Measurements from ENCODE around the gene PBRM1. TPM values are rescaled to one million over a fixed set of nuclear protein-coding genes. Genes with fewer than 3 reads are reported as not detected.

The PBRM1 gene
- total RNA-seq, 1 donor from 2014 or later: 62.6 TPM

DNA sequence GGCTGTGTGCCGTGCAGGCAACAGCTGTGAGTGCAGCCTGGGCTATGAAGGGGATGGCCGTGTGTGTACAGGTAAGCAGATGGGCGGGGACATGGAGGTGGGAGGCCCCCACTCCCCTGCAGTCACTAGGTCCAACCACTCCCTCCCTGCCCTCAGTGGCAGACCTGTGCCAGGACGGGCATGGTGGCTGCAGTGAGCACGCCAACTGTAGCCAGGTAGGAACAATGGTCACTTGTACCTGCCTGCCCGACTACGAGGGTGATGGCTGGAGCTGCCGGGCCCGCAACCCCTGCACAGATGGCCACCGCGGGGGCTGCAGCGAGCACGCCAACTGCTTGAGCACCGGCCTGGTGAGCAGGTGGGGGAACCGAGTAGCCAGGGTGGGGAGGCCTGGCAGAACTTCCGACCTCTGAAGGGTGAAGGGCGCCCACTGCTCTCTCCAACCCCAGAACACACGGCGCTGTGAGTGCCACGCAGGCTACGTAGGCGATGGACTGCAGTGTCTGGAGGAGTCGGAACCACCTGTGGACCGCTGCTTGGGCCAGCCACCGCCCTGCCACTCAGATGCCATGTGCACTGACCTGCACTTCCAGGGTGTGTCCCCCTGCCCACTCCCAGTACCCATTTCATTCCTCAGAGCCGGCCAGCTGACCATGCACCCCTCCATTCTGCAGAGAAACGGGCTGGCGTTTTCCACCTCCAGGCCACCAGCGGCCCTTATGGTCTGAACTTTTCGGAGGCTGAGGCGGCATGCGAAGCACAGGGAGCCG lies 163.6 kb downstream of the PBRM1 start:
- Histone ChIP-seq H3K9me3 (ENCODE audit: control insufficient read depth in 3 of 3, low read length in 3 of 3) (no peaks in the 10 kb centered on the region), H3K27me3 (ENCODE audit: control insufficient read depth in 3 of 3, insufficient read depth in 3 of 3, low read length in 3 of 3) (no peaks in the 10 kb centered on the region), H3K27ac (ENCODE audit: low read depth, low read length) (no peak overlapping the region), H3K4me1 (ENCODE audit: control insufficient read depth in 3 of 3, insufficient read depth in 3 of 3, low read length in 3 of 3) (peaks cover 13 to 30% (median 23%) of the 10 kb centered on the region in 3 donors), H3K9ac (ENCODE audit: low read depth in 1 of 3, low read length in 3 of 3) (no peak overlapping the region), H3K4me3 (ENCODE audit: low read length in 3 of 3) (no peak overlapping the region), H3K36me3 (ENCODE audit: control insufficient read depth in 3 of 3, insufficient read depth in 3 of 3, low read length in 3 of 3) (peaks cover 3 to 5% (median 3%) of the 10 kb centered on the region in 3 donors)

DNA sequence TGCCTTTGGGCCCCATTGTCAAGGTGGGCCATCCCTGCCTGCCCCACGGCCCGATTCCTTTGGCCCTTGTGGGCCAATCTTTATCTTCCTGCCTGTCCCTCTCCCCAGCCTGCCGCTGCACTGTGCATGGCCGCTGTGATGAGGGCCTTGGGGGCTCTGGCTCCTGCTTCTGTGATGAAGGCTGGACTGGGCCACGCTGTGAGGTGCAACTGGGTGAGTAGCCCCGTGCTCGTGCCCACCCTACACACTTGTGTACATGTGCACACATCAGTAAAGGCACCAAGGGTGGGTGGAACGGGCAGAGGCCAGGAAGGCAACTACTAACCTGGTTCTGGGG lies 164.3 kb downstream of the PBRM1 start:
- no peaks in the 10 kb centered on the region for H3K9me3 ChIP-seq (ENCODE audit: control insufficient read depth in 3 of 3, low read length in 3 of 3)

DNA sequence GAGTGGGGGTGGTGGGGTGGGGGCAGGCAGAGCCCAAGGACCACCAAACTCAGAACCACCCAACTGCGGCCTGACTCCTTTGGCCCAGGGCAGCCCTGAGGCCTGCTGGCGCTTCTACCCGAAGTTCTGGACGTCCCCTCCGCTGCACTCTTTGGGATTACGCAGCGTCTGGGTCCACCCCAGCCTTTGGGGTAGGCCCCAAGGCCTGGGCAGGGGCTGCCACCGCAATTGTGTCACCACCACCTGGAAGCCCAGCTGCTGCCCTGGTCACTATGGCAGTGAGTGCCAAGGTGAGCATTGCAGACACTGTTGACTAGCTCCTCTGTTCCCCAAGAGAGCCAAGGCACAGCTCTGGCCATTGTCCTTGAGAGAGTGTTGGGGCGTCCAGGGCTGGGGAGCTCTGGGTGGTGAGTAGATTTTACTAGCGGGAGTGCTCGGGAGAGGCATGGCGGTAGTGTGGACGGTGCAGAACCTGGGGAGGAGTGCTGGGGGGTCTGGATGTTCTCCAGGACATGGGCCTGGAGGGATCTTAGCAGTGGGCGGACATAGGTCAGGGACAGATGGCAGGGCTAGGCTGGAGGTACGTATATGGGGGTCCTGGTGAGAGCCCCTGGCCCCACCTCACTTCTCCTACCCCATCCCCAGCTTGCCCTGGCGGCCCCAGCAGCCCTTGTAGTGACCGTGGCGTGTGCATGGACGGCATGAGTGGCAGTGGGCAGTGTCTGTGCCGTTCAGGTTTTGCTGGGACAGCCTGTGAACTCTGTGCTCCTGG lies 164.8 kb downstream of the PBRM1 start:
- H3K36me3 ChIP-seq (ENCODE audit: control insufficient read depth in 3 of 3, insufficient read depth in 3 of 3, low read length in 3 of 3): peaks cover 3 to 5% (median 3%) of the 10 kb centered on the region in 3 donors
- H3K27ac ChIP-seq (ENCODE audit: low read depth, low read length): no peak overlapping the region
- H3K27me3 ChIP-seq (ENCODE audit: control insufficient read depth in 3 of 3, insufficient read depth in 3 of 3, low read length in 3 of 3): no peaks in the 10 kb centered on the region
- H3K9ac ChIP-seq (ENCODE audit: low read depth in 1 of 3, low read length in 3 of 3): no peak overlapping the region
- H3K9me3 ChIP-seq (ENCODE audit: control insufficient read depth in 3 of 3, low read length in 3 of 3): no peaks in the 10 kb centered on the region
- no peak overlapping the region for H3K4me3 ChIP-seq (ENCODE audit: low read length in 3 of 3)
- peaks cover 9 to 20% (median 16%) of the 10 kb centered on the region in 3 donors for H3K4me1 ChIP-seq (ENCODE audit: control insufficient read depth in 3 of 3, insufficient read depth in 3 of 3, low read length in 3 of 3)

More for the DNA sequence above, 164.3 kb downstream of the PBRM1 start:
- H3K9ac ChIP-seq (ENCODE audit: low read depth in 1 of 3, low read length in 3 of 3): no peak overlapping the region
- no peak overlapping the region for H3K27ac ChIP-seq (ENCODE audit: low read depth, low read length)
- peaks cover 13 to 25% (median 21%) of the 10 kb centered on the region in 3 donors for H3K4me1 ChIP-seq (ENCODE audit: control insufficient read depth in 3 of 3, insufficient read depth in 3 of 3, low read length in 3 of 3)
- peaks cover 3 to 5% (median 3%) of the 10 kb centered on the region in 3 donors for H3K36me3 ChIP-seq (ENCODE audit: control insufficient read depth in 3 of 3, insufficient read depth in 3 of 3, low read length in 3 of 3)
- H3K4me3 ChIP-seq (ENCODE audit: low read length in 3 of 3): no peak overlapping the region
- no peaks in the 10 kb centered on the region for H3K27me3 ChIP-seq (ENCODE audit: control insufficient read depth in 3 of 3, insufficient read depth in 3 of 3, low read length in 3 of 3)

DNA sequence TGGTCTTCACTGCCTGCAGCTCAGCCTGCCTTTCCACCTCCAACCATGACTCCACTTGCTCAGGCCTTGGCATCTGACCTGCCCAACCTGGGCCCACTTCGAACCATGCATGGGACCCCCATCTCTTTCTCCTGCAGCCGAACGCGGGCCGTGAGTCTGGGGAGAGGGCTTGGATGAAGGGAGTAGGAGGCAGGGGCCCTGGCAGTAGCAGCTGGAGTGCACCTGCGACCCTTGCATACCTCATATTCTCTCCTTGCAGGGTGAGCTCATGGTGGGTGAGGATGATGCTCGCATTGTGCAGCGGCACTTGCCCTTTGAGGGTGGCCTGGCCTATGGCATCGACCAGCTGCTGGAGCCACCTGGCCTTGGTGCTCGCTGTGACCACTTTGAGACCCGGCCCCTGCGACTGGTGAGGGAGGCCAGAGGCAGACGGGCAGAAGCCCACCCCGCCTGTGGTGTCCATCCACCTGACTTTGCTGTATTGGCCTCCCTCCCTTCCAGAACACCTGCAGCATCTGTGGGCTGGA lies 165.5 kb downstream of the PBRM1 start:
- Histone ChIP-seq H3K27me3 (ENCODE audit: control insufficient read depth in 3 of 3, insufficient read depth in 3 of 3, low read length in 3 of 3) (no peaks in the 10 kb centered on the region), H3K9ac (ENCODE audit: low read depth in 1 of 3, low read length in 3 of 3) (no peak overlapping the region), H3K27ac (ENCODE audit: low read depth, low read length) (no peak overlapping the region), H3K9me3 (ENCODE audit: control insufficient read depth in 3 of 3, low read length in 3 of 3) (no peaks in the 10 kb centered on the region), H3K4me3 (ENCODE audit: low read length in 3 of 3) (no peak overlapping the region), H3K36me3 (ENCODE audit: control insufficient read depth in 3 of 3, insufficient read depth in 3 of 3, low read length in 3 of 3) (peaks cover 3 to 5% (median 3%) of the 10 kb centered on the region in 3 donors), H3K4me1 (ENCODE audit: control insufficient read depth in 3 of 3, insufficient read depth in 3 of 3, low read length in 3 of 3) (peaks cover 2 to 13% (median 9%) of the 10 kb centered on the region in 3 donors)

DNA sequence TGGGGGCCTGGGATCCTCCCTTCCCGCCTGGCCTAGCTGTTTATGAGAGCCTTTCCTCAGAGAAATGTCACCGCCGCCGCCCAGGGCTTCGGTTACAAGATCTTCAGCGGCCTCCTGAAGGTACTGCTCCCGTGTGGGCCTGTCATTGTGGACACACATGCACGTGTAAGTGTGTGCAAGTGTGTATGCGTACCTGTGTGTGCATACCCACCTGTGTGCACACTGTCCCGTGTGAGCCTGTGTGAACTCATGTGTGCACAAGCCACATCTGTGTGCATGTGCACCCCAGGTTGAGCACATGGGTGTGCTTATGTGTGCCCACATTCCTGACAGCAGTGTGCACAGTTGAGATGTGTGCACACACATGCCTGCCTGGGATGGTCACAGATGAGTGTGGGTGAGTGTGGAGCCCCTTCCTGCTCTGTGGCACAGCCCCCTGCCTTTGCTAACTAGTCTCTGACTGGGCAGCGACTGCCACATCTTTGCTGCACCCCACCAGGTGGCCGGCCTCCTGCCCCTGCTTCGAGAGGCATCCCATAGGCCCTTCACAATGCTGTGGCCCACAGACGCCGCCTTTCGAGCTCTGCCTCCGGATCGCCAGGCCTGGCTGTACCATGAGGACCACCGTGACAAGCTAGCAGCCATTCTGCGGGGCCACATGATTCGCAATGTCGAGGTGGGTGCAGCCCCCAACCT lies 166.1 kb downstream of the PBRM1 start:
- no peak overlapping the region for H3K9ac ChIP-seq (ENCODE audit: low read depth in 1 of 3, low read length in 3 of 3)
- H3K4me3 ChIP-seq (ENCODE audit: low read length in 3 of 3): no peak overlapping the region
- peaks cover 0 to 10% (median 5%) of the 10 kb centered on the region in 3 donors for H3K4me1 ChIP-seq (ENCODE audit: control insufficient read depth in 3 of 3, insufficient read depth in 3 of 3, low read length in 3 of 3)
- no peaks in the 10 kb centered on the region for H3K27me3 ChIP-seq (ENCODE audit: control insufficient read depth in 3 of 3, insufficient read depth in 3 of 3, low read length in 3 of 3)
- no peaks in the 10 kb centered on the region for H3K9me3 ChIP-seq (ENCODE audit: control insufficient read depth in 3 of 3, low read length in 3 of 3)
- H3K36me3 ChIP-seq (ENCODE audit: control insufficient read depth in 3 of 3, insufficient read depth in 3 of 3, low read length in 3 of 3): peaks cover 3% of the 10 kb centered on the region in 3 donors
- no peak overlapping the region for H3K27ac ChIP-seq (ENCODE audit: low read depth, low read length)

DNA sequence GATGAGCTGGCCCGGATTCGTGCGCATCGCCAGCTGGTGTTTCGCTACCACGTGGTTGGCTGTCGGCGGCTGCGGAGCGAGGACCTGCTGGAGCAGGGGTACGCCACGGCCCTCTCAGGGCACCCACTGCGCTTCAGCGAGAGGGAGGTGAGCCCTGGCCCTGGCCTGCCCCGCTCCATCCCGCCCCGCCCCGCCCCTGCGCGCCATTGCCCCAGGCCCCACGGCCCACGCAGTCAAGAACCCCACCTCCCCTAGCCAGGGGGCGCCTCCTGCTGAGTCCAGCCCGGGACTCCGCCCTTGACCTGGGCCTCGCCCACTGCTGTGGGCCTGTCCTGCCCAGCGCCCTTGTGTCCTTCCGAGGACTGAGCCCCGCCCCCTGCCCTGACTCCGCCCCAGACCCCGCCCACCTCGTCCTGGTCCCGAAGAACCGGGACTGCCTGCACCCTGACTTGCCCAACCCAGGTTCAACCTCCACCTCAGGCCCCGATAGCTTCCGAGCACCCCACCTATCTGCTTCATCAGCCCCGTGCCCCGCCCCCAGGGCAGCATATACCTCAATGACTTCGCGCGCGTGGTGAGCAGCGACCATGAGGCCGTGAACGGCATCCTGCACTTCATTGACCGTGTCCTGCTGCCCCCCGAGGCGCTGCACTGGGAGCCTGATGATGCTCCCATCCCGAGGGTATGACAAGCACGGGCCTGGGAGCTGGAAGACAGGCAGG lies 166.8 kb downstream of the PBRM1 start:
- no peaks in the 10 kb centered on the region for H3K27me3 ChIP-seq (ENCODE audit: control insufficient read depth in 3 of 3, insufficient read depth in 3 of 3, low read length in 3 of 3)
- peaks cover 0 to 3% (median 2%) of the 10 kb centered on the region in 3 donors for H3K36me3 ChIP-seq (ENCODE audit: control insufficient read depth in 3 of 3, insufficient read depth in 3 of 3, low read length in 3 of 3)
- H3K9ac ChIP-seq (ENCODE audit: low read depth in 1 of 3, low read length in 3 of 3): peak overlapping the region in 1 of 3 donors; percentile 50
- no peaks in the 10 kb centered on the region for H3K9me3 ChIP-seq (ENCODE audit: control insufficient read depth in 3 of 3, low read length in 3 of 3)
- H3K4me1 ChIP-seq (ENCODE audit: control insufficient read depth in 3 of 3, insufficient read depth in 3 of 3, low read length in 3 of 3): peaks cover 0 to 4% (median 0%) of the 10 kb centered on the region in 3 donors
- H3K27ac ChIP-seq (ENCODE audit: low read depth, low read length): no peak overlapping the region
- H3K4me3 ChIP-seq (ENCODE audit: low read length in 3 of 3): peak overlapping the region in 1 of 3 donors; percentile 49

DNA sequence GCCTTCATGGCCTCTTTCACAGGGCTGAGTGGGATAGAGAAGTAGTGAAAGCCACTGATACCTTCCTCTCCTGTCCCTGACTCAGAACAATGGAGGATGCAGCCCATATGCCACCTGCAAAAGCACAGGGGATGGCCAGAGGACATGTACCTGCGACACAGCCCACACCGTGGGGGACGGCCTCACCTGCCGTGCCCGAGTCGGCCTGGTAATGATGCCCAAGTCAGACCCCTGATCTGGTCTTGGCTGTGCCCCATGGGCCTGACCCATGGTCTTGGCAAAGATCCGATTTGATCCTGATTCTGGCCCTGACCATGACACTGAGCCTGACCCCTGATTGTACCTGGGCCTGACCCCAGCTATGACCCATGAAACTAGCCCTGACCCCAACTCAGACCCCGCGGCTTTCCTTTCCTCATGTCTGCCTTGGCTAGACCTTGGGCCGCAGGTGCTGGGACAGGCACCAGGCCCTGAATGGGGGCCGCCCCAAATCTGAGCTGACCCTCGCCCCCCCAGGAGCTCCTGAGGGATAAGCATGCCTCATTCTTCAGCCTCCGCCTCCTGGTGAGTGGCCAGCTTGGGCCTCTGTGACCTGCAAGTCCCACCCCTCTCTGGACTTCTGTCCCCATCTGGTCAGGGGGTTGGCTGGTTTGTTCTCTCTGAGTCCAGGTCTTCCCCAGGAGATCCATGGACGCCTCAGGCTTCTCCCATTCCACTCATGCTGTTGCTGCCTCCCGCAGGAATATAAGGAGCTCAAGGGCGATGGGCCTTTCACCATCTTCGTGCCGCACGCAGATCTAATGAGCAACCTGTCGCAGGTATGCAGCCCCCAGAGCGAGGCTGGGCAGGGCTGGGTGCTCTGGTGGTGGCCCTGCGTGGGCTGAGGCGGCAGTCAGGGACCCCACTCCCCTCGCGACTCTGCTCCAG lies 167.7 kb downstream of the PBRM1 start:
- peak overlapping the region in 1 of 3 donors; percentile 50 for H3K9ac ChIP-seq (ENCODE audit: low read depth in 1 of 3, low read length in 3 of 3)
- peaks cover 0 to 3% (median 2%) of the 10 kb centered on the region in 3 donors for H3K36me3 ChIP-seq (ENCODE audit: control insufficient read depth in 3 of 3, insufficient read depth in 3 of 3, low read length in 3 of 3)
- peak overlapping the region in 1 of 3 donors; percentile 49 for H3K4me3 ChIP-seq (ENCODE audit: low read length in 3 of 3)
- no peaks in the 10 kb centered on the region for H3K27me3 ChIP-seq (ENCODE audit: control insufficient read depth in 3 of 3, insufficient read depth in 3 of 3, low read length in 3 of 3)
- H3K4me1 ChIP-seq (ENCODE audit: control insufficient read depth in 3 of 3, insufficient read depth in 3 of 3, low read length in 3 of 3): peaks cover 0 to 4% (median 0%) of the 10 kb centered on the region in 3 donors
- no peak overlapping the region for H3K27ac ChIP-seq (ENCODE audit: low read depth, low read length)
- H3K9me3 ChIP-seq (ENCODE audit: control insufficient read depth in 3 of 3, low read length in 3 of 3): no peaks in the 10 kb centered on the region

DNA sequence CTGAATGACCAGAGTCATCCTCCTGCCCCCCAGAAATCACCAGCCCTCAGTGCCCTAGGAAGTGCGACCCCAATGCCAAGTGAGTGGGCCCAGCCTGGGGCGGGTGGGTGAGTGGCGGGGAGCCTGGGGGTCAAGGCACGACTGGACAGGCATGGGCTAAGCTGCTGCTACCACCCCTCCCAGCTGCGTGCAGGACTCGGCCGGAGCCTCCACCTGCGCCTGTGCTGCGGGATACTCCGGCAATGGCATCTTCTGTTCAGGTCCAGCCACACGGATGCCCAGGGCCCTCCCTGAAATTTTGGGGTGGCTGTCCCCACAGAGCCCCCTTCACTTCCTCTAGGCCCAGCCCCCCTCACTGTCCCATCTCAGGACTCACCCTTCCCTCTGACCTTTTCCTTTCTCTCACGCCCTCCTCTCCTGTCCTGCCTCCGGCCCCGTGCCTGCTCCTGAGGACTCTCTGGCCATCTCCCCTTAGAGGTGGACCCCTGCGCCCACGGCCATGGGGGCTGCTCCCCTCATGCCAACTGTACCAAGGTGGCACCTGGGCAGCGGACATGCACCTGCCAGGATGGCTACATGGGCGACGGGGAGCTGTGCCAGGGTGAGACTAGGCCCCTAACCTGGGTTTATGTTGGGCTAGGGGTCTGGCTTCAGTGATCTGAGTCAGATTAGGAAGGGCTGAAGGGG lies 169.1 kb downstream of the PBRM1 start:
- Histone ChIP-seq H3K4me3 (ENCODE audit: low read length in 3 of 3) (no peak overlapping the region), H3K9me3 (ENCODE audit: control insufficient read depth in 3 of 3, low read length in 3 of 3) (no peaks in the 10 kb centered on the region), H3K4me1 (ENCODE audit: control insufficient read depth in 3 of 3, insufficient read depth in 3 of 3, low read length in 3 of 3) (peaks cover 0 to 4% (median 0%) of the 10 kb centered on the region in 3 donors), H3K9ac (ENCODE audit: low read depth in 1 of 3, low read length in 3 of 3) (no peak overlapping the region), H3K27ac (ENCODE audit: low read depth, low read length) (no peak overlapping the region), H3K36me3 (ENCODE audit: control insufficient read depth in 3 of 3, insufficient read depth in 3 of 3, low read length in 3 of 3) (peaks cover 0 to 3% (median 2%) of the 10 kb centered on the region in 3 donors), H3K27me3 (ENCODE audit: control insufficient read depth in 3 of 3, insufficient read depth in 3 of 3, low read length in 3 of 3) (no peaks in the 10 kb centered on the region)
